Uterus (tissue), 4 donors: Measurements from ENCODE around the gene CD86. TPM values are rescaled to one million over a fixed set of nuclear protein-coding genes. Genes with fewer than 3 reads are reported as not detected.

ENCODE experiments used
- DNase-seq, 2 donors: peaks; one replicate each; pipeline ENCODE4 v3.0.0-alpha.2; 2019 to 2020
- H3K27ac ChIP-seq, 2 donors: fragments of 200-600 bp; sonication (generic); 1 replicate in 1 of 2; 2 replicates in 1 of 2; pipeline ENCODE4 v1.5.1; 2016 to 2018
- H3K27me3 ChIP-seq, 2 donors: fragments of 200-600 bp; sonication (generic); one replicate each; pipeline ENCODE4 v1.5.1; 2018 to 2019; ENCODE audit warnings: control low read depth in 1 of 2
- H3K36me3 ChIP-seq, 2 donors: fragments of 200-600 bp; sonication (generic); one replicate each; pipeline ENCODE4 v1.5.1; 2019; ENCODE audit warnings: control low read depth in 1 of 2
- H3K4me1 ChIP-seq, 2 donors: fragments of 200-600 bp; sonication (generic); one replicate each; pipeline ENCODE4 v1.5.1; 2018 to 2019; ENCODE audit warnings: control low read depth in 1 of 2
- H3K4me3 ChIP-seq, 2 donors: fragments of 200-600 bp; sonication (generic); 1 replicate in 1 of 2; 2 replicates in 1 of 2; pipeline ENCODE4 v1.5.1; 2018 to 2019; ENCODE audit warnings: mild to moderate bottlenecking in 1 of 2
- H3K9me3 ChIP-seq, 2 donors: fragments of 200-600 bp; sonication (generic); one replicate each; pipeline ENCODE4 v1.5.1; 2019; ENCODE audit warnings: control low read depth in 1 of 2
- CTCF ChIP-seq, 4 experiments: fragments of 200-600 bp in 2 of 4; fragments of 450-650 bp in 2 of 4; sonication (generic) in 2 of 4; IDR thresholded peaks; one replicate each; pipeline ENCODE4 v1.5.1; 2016 to 2019; ENCODE audit warnings: antibody characterized with exemption in 4 of 4, mild to moderate bottlenecking in 2 of 4, moderate library complexity in 1 of 4
- POLR2A ChIP-seq, 2 donors: fragments of 450-650 bp; IDR thresholded peaks; one replicate each; pipeline ENCODE4 v1.6.1; 2016; ENCODE audit warnings: antibody characterized with exemption in 2 of 2, mild to moderate bottlenecking in 1 of 2, moderate library complexity in 1 of 2
- intact Hi-C: fragments of 100-400 bp; cut with DNase I; formaldehyde crosslinking; loops from one replicate; pipeline ENCODE4 v1.15.1; 2023; ENCODE audit warnings: low total_unique reads
- total RNA-seq, 4 donors: library from RNA; depleted of rRNA in 3 of 4; stranded (reverse); fragments of >200 nt in 3 of 4; gene quantifications; one replicate each; pipeline versions ENCODE4 v1.1.0 to v1.2.4, GENCODE V29; 2014 to 2023
- donor health status: DM: yes; HTN: yes; CAD: no.

The CD86 gene
- total RNA-seq, 4 donors from 2014 or later = 0.29 to 4.3 (median 3.0) TPM

GRCh38 chr3:122102191-122102935 lies 47.2 kb downstream of the CD86 start:
- H3K4me1 ChIP-seq = no peaks in the 10 kb centered on the region
- no peak overlapping the region for H3K27ac ChIP-seq
- no peak for TF ChIP-seq POLR2A (IDR thresholded peaks at IDR 0.05)
- no peak for TF ChIP-seq CTCF (IDR thresholded peaks at IDR 0.05)
- no peak overlapping the region for H3K4me3 ChIP-seq
- H3K36me3 ChIP-seq = no peaks in the 10 kb centered on the region
- intact Hi-C loops = no loop called here
- H3K9me3 ChIP-seq = no peaks in the 10 kb centered on the region
- DNase-seq = no peak
- H3K27me3 ChIP-seq = no peaks in the 10 kb centered on the region

- Histone ChIP-seq H3K27me3 (no peaks in the 10 kb centered on the region), H3K9me3 (no peaks in the 10 kb centered on the region), H3K4me3 (no peak overlapping the region), H3K27ac (no peak overlapping the region), H3K4me1 (no peaks in the 10 kb centered on the region), H3K36me3 (no peaks in the 10 kb centered on the region)
- no peak for TF ChIP-seq POLR2A (IDR thresholded peaks at IDR 0.05)
- TF ChIP-seq CTCF (IDR thresholded peaks at IDR 0.05) = no peak
- intact Hi-C loops = no loop called here
- no peak for DNase-seq
Observed at GRCh38 chr3:122103821-122104514, 48.8 kb downstream of the CD86 start.

- Histone ChIP-seq H3K27ac (no peak overlapping the region), H3K4me1 (no peaks in the 10 kb centered on the region), H3K9me3 (no peaks in the 10 kb centered on the region), H3K4me3 (no peak overlapping the region), H3K36me3 (no peaks in the 10 kb centered on the region), H3K27me3 (no peaks in the 10 kb centered on the region)
- intact Hi-C loops = no loop called here
- no peak for DNase-seq
- TF ChIP-seq POLR2A (IDR thresholded peaks at IDR 0.05) (no peak), CTCF (IDR thresholded peaks at IDR 0.05) (no peak)
Observed at GRCh38 chr3:122104515-122105194, 49.5 kb downstream of the CD86 start.

GRCh38 chr3:122105626-122106025 lies 50.5 kb downstream of the CD86 start:
- H3K4me1 ChIP-seq = no peaks in the 10 kb centered on the region
- intact Hi-C loops = no loop called here
- no peak overlapping the region for H3K4me3 ChIP-seq
- no peaks in the 10 kb centered on the region for H3K9me3 ChIP-seq
- TF ChIP-seq CTCF (IDR thresholded peaks at IDR 0.05) (no peak), POLR2A (IDR thresholded peaks at IDR 0.05) (no peak)
- H3K27me3 ChIP-seq = no peaks in the 10 kb centered on the region
- H3K27ac ChIP-seq = no peak overlapping the region
- H3K36me3 ChIP-seq = no peaks in the 10 kb centered on the region
- no peak for DNase-seq

- no peaks in the 10 kb centered on the region for H3K36me3 ChIP-seq
- H3K27ac ChIP-seq = no peak overlapping the region
- intact Hi-C loops = no loop called here
- no peaks in the 10 kb centered on the region for H3K9me3 ChIP-seq
- no peak overlapping the region for H3K4me3 ChIP-seq
- no peaks in the 10 kb centered on the region for H3K27me3 ChIP-seq
- no peaks in the 10 kb centered on the region for H3K4me1 ChIP-seq
- no peak for DNase-seq
- TF ChIP-seq POLR2A (IDR thresholded peaks at IDR 0.05) = no peak
- no peak for TF ChIP-seq CTCF (IDR thresholded peaks at IDR 0.05)
Observed at GRCh38 chr3:122107171-122107570, 52.0 kb downstream of the CD86 start.
